GM23338 (cell line): ENCODE measurements around the gene RBM38. TPM values are rescaled to one million over a fixed set of nuclear protein-coding genes. Genes with fewer than 3 reads are reported as not detected.
A peak's percentile ranks its signal among the peaks of the same experiment; 100 is the strongest.

Experiments used
- ATAC-seq: fragments of 200-7000 bp; cut with Tn5 transposase; 3 replicates; pipeline ENCODE4 v1.9.1; 2020
- DNase-seq: peaks from one replicate; pipeline ENCODE4 v3.0.0-alpha.2; 2015; ENCODE audit warnings: low spot score
- H2AFZ ChIP-seq: fragments of 200-600 bp; sonication (generic); 2 replicates; pipeline ENCODE4 v1.8.0; 2016; ENCODE audit warnings: antibody characterized with exemption, mild to moderate bottlenecking, moderate library complexity
- H3F3A ChIP-seq: fragments of 200-600 bp; sonication (generic); replicated peaks from 2 replicates; pipeline ENCODE4 v1.8.0; 2017; ENCODE audit warnings: antibody characterized with exemption, mixed run types, low read depth
- H3K27ac ChIP-seq: fragments of 200-600 bp; sonication (generic); 2 replicates; pipeline ENCODE4 v1.6.1; 2016; ENCODE audit warnings: low read depth
- H3K27me3 ChIP-seq: fragments of 200-600 bp; sonication (generic); 2 replicates; pipeline ENCODE4 v1.8.0; 2016; ENCODE audit warnings: mild to moderate bottlenecking, mixed run types, moderate library complexity; ENCODE audit not compliant: insufficient read depth
- H3K36me3 ChIP-seq: fragments of 200-600 bp; sonication (generic); 2 replicates; pipeline ENCODE4 v1.8.0; 2016; ENCODE audit warnings: mild to moderate bottlenecking; ENCODE audit not compliant: insufficient read depth
- H3K4me1 ChIP-seq: fragments of 200-600 bp; sonication (generic); 2 replicates; pipeline ENCODE4 v1.8.0; 2016; ENCODE audit warnings: mild to moderate bottlenecking, moderate library complexity; ENCODE audit not compliant: insufficient read depth
- H3K4me2 ChIP-seq: fragments of 200-600 bp; sonication (generic); 2 replicates; pipeline ENCODE4 v1.7.1; 2017; ENCODE audit warnings: mixed run types
- H3K4me3 ChIP-seq: fragments of 200-600 bp; sonication (generic); 2 replicates; pipeline ENCODE4 v1.6.1; 2016; ENCODE audit warnings: mixed run types
- H3K79me2 ChIP-seq: fragments of 200-600 bp; sonication (generic); replicated peaks from 2 replicates; pipeline ENCODE4 v1.8.0; 2017; ENCODE audit warnings: mild to moderate bottlenecking; ENCODE audit not compliant: insufficient read depth
- H3K9me2 ChIP-seq: fragments of 200-600 bp; sonication (generic); 2 replicates; pipeline ENCODE4 v1.8.0; 2017; ENCODE audit not compliant: insufficient read depth
- H4K20me1 ChIP-seq: fragments of 200-600 bp; sonication (generic); replicated peaks from 2 replicates; pipeline ENCODE4 v1.8.0; 2017; ENCODE audit warnings: mild to moderate bottlenecking; ENCODE audit not compliant: insufficient read depth
- H3K27ac Mint-ChIP-seq: 2 replicates; pipeline ENCODE4 v1.8.0; 2020; ENCODE audit warnings: inconsistent platforms, mild to moderate bottlenecking, moderate library complexity, mixed read lengths
- H3K27me3 Mint-ChIP-seq: 3 replicates; pipeline ENCODE4 v1.8.0; 2022; ENCODE audit warnings: low read depth, mild to moderate bottlenecking, moderate library complexity, mixed read lengths, inconsistent platforms; ENCODE audit not compliant: insufficient read depth, poor library complexity
- H3K36me3 Mint-ChIP-seq: 3 replicates; pipeline ENCODE4 v1.8.0; 2021; ENCODE audit warnings: low read depth, mild to moderate bottlenecking, inconsistent platforms, moderate library complexity, mixed read lengths
- H3K4me1 Mint-ChIP-seq: 3 replicates; pipeline ENCODE4 v1.8.0; 2020; ENCODE audit warnings: mild to moderate bottlenecking, inconsistent platforms, mixed read lengths
- H3K4me3 Mint-ChIP-seq: 3 replicates; pipeline ENCODE4 v1.8.0; 2021; ENCODE audit warnings: moderate library complexity, mild to moderate bottlenecking, inconsistent platforms, mixed read lengths
- H3K9me3 Mint-ChIP-seq: 3 replicates; pipeline ENCODE4 v1.8.0; 2020; ENCODE audit warnings: moderate library complexity, mild to moderate bottlenecking, inconsistent platforms, mixed read lengths
- CREB1 ChIP-seq: fragments of 250-450 bp; sonication (Bioruptor Pico); IDR thresholded peaks from 2 replicates; pipeline ENCODE4 v1.5.0; 2020; ENCODE audit warnings: low read depth, mild to moderate bottlenecking, moderate library complexity
- EZH2 ChIP-seq: fragments of 200-600 bp; sonication (generic); IDR thresholded peaks from one replicate; pipeline ENCODE4 v1.8.0; 2017; ENCODE audit warnings: antibody characterized with exemption, mild to moderate bottlenecking, low read depth; ENCODE audit not compliant: unreplicated experiment
- EZH2phosphoT487 ChIP-seq: fragments of 200-600 bp; sonication (generic); IDR thresholded peaks from one replicate; pipeline ENCODE4 v1.8.1; 2018; ENCODE audit warnings: antibody characterized with exemption; ENCODE audit not compliant: unreplicated experiment
- JUNB ChIP-seq: IDR thresholded peaks from one replicate; pipeline ENCODE4 v1.6.1; 2016; ENCODE audit warnings: antibody characterized with exemption; ENCODE audit not compliant: unreplicated experiment
- NANOG ChIP-seq: IDR thresholded peaks from 2 replicates; pipeline ENCODE4 v1.6.1; 2016; ENCODE audit warnings: antibody characterized with exemption, borderline replicate concordance
- POLR2AphosphoS5 ChIP-seq: IDR thresholded peaks from 2 replicates; pipeline ENCODE4 v1.6.1; 2016; ENCODE audit warnings: antibody characterized with exemption, low read depth
- STAT1 ChIP-seq: IDR thresholded peaks from one replicate; pipeline ENCODE4 v1.6.1; 2016; ENCODE audit warnings: antibody characterized with exemption; ENCODE audit not compliant: unreplicated experiment
- ZNF114 ChIP-seq: fragments of 250-450 bp; sonication (Bioruptor Pico); IDR thresholded peaks from 2 replicates; pipeline ENCODE4 v1.5.0; 2020; ENCODE audit warnings: mild to moderate bottlenecking, moderate library complexity
- ZNF331 ChIP-seq: fragments of 250-450 bp; sonication (Bioruptor Pico); IDR thresholded peaks from 2 replicates; pipeline ENCODE4 v1.5.0; 2020; ENCODE audit warnings: low read depth, mild to moderate bottlenecking, moderate library complexity
- ZNF462 ChIP-seq: fragments of 250-450 bp; sonication (Bioruptor Pico); IDR thresholded peaks from 2 replicates; pipeline ENCODE4 v1.5.0; 2020; ENCODE audit warnings: mild to moderate bottlenecking, moderate library complexity
- polyA plus RNA-seq: library from polyadenylated mRNA; unstranded; fragments of >200 nt; fragmentation: Nextera tagmentation; extraction: Ambion mirVana; gene quantifications from 2 replicates; pipeline ENCODE4 v1.2.1, GENCODE V29; 2016
- total RNA-seq: library from RNA; depleted of rRNA; stranded (reverse); fragments of >200 nt; shearing (Covaris generic); gene quantifications from 2 replicates; pipeline ENCODE4 v1.2.3, GENCODE V29; 2014
- TF ChIP-seq, protein P1 (sequence below), 2 experiments: fragments of 200-600 bp in 1 of 2; sonication (generic) in 1 of 2; conservative IDR thresholded peaks; 2 replicates each; pipeline versions ENCODE4 v1.5.1 to v1.6.1; 2016 to 2017; ENCODE audit warnings: antibody characterized with exemption in 2 of 2, low read depth in 2 of 2, mild to moderate bottlenecking in 2 of 2, moderate library complexity in 1 of 2
- TF ChIP-seq, protein P2 (sequence below): IDR thresholded peaks from 2 replicates; pipeline ENCODE4 v1.6.1; 2016; ENCODE audit warnings: antibody characterized with exemption
- TF ChIP-seq, protein P3 (sequence below): IDR thresholded peaks from one replicate; pipeline ENCODE4 v1.6.1; 2018; ENCODE audit warnings: antibody characterized with exemption; ENCODE audit not compliant: unreplicated experiment

RBM38 gene
- total and polyA plus RNA-seq, 2 experiments from 2014 or later = 22.9 to 80.5 TPM

GRCh38 chr20:57374343-57374930 lies 16.8 kb upstream of the RBM38 start:
- Mint-ChIP-seq H3K27me3 (peaks cover 14% of the 10 kb centered on the region), H3K27ac (peak overlapping the region; percentile 64)

More at GRCh38 chr20:57374343-57374930, 16.8 kb upstream of the RBM38 start:
- Mint-ChIP-seq H3K4me3 (no peak overlapping the region), H3K4me1 (peaks cover 21% of the 10 kb centered on the region), H3K9me3 (no peaks in the 10 kb centered on the region), H3K36me3 (peaks cover 93% of the 10 kb centered on the region)
- Histone ChIP-seq H3K4me2 (0 out of 2 replicates have a peak overlapping the region, but pooled peaks have one; percentile 20), H3K9me2 (no peaks in the 10 kb centered on the region), H3K4me1 (peaks cover 7% of the 10 kb centered on the region), H3K27me3 (no peaks in the 10 kb centered on the region), H3K4me3 (no peak overlapping the region), H4K20me1 (peaks cover 13% of the 10 kb centered on the region; the same call in 1 of the 2 replicates), H3K79me2 (no peaks in the 10 kb centered on the region; the same call in 1 of the 2 replicates), H3K27ac (peak overlapping the region; percentile 45; the same call in 1 of the 2 replicates), H3F3A (no peaks in the 10 kb centered on the region), H2AFZ (no peak overlapping the region), H3K36me3 (peaks cover 45% of the 10 kb centered on the region)
- ATAC-seq (peak; percentile 74), DNase-seq (peak; percentile 30)
- TF ChIP-seq, protein P1, sequence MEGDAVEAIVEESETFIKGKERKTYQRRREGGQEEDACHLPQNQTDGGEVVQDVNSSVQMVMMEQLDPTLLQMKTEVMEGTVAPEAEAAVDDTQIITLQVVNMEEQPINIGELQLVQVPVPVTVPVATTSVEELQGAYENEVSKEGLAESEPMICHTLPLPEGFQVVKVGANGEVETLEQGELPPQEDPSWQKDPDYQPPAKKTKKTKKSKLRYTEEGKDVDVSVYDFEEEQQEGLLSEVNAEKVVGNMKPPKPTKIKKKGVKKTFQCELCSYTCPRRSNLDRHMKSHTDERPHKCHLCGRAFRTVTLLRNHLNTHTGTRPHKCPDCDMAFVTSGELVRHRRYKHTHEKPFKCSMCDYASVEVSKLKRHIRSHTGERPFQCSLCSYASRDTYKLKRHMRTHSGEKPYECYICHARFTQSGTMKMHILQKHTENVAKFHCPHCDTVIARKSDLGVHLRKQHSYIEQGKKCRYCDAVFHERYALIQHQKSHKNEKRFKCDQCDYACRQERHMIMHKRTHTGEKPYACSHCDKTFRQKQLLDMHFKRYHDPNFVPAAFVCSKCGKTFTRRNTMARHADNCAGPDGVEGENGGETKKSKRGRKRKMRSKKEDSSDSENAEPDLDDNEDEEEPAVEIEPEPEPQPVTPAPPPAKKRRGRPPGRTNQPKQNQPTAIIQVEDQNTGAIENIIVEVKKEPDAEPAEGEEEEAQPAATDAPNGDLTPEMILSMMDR (conservative IDR thresholded peaks at IDR 0.05; ENCODE audit: low read depth in 2 of 2) = no peak
- TF ChIP-seq, protein P2, sequence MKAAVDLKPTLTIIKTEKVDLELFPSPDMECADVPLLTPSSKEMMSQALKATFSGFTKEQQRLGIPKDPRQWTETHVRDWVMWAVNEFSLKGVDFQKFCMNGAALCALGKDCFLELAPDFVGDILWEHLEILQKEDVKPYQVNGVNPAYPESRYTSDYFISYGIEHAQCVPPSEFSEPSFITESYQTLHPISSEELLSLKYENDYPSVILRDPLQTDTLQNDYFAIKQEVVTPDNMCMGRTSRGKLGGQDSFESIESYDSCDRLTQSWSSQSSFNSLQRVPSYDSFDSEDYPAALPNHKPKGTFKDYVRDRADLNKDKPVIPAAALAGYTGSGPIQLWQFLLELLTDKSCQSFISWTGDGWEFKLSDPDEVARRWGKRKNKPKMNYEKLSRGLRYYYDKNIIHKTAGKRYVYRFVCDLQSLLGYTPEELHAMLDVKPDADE = no peak
- TF ChIP-seq ZNF462 (no peak), EZH2 (no peak), EZH2phosphoT487 (no peak), ZNF114 (CRISPR knock-in tag) (no peak), NANOG (no peak), STAT1 (no peak), CREB1 (no peak), ZNF331 (CRISPR knock-in tag) (no peak), JUNB (no peak), POLR2AphosphoS5 (no peak)
- TF ChIP-seq, protein P3, sequence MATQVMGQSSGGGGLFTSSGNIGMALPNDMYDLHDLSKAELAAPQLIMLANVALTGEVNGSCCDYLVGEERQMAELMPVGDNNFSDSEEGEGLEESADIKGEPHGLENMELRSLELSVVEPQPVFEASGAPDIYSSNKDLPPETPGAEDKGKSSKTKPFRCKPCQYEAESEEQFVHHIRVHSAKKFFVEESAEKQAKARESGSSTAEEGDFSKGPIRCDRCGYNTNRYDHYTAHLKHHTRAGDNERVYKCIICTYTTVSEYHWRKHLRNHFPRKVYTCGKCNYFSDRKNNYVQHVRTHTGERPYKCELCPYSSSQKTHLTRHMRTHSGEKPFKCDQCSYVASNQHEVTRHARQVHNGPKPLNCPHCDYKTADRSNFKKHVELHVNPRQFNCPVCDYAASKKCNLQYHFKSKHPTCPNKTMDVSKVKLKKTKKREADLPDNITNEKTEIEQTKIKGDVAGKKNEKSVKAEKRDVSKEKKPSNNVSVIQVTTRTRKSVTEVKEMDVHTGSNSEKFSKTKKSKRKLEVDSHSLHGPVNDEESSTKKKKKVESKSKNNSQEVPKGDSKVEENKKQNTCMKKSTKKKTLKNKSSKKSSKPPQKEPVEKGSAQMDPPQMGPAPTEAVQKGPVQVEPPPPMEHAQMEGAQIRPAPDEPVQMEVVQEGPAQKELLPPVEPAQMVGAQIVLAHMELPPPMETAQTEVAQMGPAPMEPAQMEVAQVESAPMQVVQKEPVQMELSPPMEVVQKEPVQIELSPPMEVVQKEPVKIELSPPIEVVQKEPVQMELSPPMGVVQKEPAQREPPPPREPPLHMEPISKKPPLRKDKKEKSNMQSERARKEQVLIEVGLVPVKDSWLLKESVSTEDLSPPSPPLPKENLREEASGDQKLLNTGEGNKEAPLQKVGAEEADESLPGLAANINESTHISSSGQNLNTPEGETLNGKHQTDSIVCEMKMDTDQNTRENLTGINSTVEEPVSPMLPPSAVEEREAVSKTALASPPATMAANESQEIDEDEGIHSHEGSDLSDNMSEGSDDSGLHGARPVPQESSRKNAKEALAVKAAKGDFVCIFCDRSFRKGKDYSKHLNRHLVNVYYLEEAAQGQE = no peak
